GM08714 (cell line): ENCODE measurements around the gene DHDH.
A peak's percentile ranks its signal among the peaks of the same experiment; 100 is the strongest.

Experiments used
- H3K4me3 ChIP-seq: fragments of 200-500 bp; sonication (Bioruptor generic); 2 replicates; pipeline ENCODE4 v1.5.1; 2014; ENCODE audit warnings: mild to moderate bottlenecking, low read length, inconsistent platforms
- ZNF274 ChIP-seq: IDR thresholded peaks from 2 replicates; pipeline ENCODE4 v1.6.1; 2012; ENCODE audit warnings: mild to moderate bottlenecking, low read depth, low read length

DHDH gene

DNA sequence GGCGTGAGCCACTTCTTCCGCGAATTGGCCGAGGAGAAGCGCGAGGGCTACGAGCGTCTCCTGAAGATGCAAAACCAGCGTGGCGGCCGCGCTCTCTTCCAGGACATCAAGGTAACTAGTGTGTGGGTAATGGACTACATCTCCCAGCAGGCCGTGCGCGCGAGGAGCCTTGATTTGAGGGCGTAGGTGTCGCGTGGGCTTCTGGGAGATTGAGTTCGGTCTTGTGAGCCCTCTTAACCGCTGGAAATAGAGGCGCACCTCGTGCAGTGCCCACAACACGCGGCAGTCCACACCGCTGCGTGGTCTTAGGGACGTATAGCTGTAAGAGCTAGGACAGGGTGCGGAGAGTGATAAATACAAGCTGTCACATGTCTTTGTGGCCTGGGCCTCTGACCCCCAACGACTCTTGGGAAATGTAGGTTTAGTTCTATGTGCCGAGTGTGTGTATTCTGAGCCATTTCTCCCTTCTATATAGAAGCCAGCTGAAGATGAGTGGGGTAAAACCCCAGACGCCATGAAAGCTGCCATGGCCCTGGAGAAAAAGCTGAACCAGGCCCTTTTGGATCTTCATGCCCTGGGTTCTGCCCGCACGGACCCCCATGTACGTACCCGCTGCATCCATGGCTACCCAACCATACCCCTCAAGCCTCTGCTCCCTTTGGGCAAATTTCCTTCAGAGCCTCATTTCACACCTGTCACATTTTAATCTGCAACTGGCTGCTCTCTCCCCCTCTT lies 32.5 kb downstream of the DHDH start:
- TF ChIP-seq ZNF274, result no peak
- peak overlapping the region; percentile 78 for H3K4me3 ChIP-seq

DNA sequence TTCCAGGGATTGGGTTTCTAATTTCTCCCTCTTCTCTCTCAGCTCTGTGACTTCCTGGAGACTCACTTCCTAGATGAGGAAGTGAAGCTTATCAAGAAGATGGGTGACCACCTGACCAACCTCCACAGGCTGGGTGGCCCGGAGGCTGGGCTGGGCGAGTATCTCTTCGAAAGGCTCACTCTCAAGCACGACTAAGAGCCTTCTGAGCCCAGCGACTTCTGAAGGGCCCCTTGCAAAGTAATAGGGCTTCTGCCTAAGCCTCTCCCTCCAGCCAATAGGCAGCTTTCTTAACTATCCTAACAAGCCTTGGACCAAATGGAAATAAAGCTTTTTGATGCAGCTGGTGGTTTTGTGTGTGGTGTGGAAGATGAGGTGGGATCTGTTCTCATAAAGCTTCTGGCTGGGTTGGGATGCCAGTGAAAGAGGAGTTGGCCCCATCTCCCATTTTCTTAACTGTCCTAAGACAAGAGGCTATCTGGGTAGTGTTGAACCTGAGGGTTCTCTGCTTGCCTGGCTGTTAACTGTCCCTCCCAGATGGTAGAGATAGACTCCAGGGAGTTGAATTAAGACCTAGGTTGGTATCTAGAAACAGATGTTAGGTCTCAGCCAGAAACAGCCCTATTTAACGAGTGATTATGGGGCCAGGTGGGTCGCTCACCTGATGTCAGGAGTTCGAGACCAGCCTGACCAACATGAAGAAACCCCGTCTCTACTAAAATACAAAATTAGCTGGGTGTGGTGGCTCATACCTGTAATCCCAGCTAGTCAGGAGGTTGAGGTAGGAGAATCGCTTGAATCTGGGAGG lies 33.2 kb downstream of the DHDH start:
- peak overlapping the region; percentile 78; the same call in 1 of the 2 replicates for H3K4me3 ChIP-seq
- no peak for TF ChIP-seq ZNF274

DNA sequence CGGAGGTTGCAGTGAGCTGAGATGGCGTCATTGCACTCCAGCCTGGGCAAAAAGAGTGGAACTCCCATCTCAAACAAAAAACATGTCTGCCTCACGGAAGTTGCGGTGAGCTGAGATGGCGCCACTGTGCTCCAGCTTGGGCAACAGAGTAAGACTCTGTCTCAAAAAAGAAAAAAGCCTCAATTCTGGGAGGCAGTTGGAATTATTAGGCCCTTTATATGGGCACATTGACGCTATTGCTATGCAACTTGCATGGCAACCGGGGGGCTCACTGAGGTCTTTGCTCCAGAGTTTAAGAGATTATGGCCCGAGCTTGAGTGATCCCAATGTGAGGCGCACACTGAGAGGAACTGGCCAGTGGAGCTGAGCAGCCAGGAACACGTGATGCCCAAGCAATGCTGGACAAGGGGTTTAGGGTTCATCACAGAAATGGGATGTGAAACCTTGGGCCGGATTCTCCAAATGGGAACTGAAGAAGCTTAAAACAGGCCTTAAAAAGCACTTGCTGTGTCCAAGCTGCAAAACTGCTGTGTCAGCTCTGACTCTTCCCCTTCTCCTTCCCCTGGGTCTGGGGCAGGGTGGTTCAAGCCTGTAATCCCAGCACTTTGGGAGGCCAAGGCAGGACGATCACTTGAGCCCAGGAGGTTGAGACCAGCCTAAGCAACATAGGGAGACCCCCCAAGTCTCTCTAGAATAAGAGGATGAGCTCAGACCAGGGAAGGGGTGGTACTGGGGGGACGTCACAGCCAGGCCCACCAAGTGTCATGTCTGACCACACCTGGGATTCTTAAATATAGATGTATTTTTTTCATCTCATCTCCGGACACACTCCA lies 34.1 kb downstream of the DHDH start:
- H3K4me3 ChIP-seq, result no peak overlapping the region
- no peak for TF ChIP-seq ZNF274

DNA sequence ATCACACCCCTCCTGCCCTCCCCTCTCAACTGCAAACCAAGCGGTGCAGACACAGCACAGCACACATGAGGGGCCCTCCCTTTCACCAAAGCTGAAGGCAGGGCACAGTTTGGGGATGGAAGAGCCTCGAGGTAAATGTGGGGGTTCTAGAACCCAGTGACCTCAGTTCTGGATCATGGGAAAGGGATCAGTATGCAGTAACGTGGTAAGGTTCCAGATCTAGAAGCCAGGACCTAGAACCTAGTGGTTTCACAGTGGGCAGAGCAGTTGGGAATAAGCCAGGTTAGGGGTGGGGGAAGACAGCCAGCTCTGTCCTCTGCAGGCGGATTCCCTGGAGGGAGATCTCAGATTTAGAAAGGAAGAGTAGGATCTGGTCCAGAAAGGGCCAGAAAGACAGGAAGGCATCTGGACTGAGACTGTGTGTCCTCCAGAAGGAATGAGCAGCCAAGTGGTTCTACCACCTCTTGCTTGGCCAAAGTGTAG lies 34.7 kb downstream of the DHDH start:
- no peak for TF ChIP-seq ZNF274
- H3K4me3 ChIP-seq, result no peak overlapping the region

DNA sequence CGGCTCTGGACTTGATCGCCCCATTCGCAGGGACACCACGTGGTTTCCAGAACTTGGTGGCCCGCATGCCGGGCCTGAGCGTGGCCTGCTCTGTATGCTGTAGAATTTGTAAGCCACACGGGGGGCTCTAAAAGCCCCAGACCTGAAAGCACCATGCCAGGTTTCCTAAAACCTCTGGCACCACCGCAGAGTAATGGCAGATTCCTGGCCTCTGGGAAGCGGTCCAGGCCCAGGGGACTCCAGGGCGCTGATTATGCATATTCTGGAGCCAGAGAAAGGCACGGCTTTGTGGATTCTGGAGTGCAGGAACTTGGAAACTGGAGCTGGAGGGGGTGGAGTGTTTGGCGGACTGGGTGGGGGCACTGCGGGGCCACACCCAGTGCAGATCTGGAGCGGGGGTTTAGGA lies 35.3 kb downstream of the DHDH start:
- TF ChIP-seq ZNF274, result no peak
- H3K4me3 ChIP-seq, result no peak overlapping the region

DNA sequence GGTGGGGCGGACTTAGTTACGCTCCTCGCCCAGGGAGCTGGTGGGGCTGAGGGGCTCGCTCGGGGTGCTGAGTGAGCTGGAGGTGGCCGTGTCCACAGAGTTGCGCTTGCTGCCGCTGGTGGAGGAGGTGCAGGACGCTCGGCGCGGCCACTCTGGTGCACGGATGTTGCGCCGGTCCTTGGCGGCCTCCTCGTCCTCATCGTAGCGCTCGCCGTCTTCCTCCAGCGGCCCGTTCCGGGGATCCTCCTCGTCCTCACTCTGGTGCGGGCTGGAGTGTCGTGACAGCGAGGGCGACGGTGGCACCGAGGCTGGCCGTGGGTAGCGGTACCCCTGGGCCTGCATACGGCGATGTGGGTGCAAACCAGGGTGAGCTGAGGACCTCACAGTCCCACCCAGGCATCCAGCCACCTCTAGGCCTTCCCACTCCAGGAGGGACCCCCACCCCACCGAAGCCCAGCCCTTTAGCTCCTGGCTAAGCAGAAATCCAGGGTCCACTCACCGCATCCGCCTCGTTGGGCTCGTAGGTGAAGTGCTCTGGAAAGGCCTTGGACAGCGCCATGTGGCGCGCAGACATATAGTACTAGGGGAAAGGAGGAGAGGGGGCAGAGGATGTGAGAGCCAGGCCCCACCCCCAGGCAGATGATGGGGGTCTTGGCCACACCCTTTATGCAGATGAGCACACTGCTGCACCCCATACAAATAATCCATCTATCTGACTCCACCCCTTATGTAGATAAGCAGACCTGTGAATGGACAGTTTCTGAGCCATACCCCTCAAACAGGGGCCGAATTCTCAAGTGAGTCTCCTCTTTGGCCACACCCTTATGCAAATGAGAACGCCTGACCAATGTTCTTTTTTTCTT lies 36.0 kb downstream of the DHDH start:
- TF ChIP-seq ZNF274, result no peak
- no peak overlapping the region for H3K4me3 ChIP-seq

DNA sequence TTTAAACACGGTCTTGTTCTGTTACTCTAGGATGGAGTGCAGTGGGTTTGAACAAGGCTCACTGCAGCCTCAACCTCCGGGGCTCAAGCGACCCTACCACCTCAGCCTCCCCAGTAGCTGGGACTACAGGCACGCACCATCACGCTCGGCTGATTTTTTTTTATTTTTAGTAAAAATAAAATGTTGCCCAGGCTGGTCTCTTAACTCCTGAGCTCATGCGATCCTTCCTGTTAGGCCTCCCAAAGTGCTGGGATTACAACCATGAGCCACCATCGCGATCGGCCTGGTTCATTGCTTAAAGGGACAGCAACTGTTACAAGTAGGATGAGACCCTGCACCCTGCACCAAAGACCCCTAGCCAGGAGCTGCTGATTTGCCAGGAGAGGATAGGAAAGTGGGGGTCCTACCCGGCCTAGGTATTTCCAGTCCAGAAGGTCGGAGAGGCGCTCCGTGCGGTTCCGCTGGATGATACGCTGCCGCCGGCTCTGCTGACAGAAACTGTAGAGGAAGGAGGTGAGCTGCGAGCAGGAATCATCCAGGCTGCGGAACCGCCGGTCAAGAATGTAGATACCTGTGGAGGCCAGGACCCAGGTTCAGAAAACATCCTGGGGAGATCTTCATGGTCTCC lies 36.8 kb downstream of the DHDH start:
- H3K4me3 ChIP-seq, result no peak overlapping the region
- TF ChIP-seq ZNF274, result no peak

DNA sequence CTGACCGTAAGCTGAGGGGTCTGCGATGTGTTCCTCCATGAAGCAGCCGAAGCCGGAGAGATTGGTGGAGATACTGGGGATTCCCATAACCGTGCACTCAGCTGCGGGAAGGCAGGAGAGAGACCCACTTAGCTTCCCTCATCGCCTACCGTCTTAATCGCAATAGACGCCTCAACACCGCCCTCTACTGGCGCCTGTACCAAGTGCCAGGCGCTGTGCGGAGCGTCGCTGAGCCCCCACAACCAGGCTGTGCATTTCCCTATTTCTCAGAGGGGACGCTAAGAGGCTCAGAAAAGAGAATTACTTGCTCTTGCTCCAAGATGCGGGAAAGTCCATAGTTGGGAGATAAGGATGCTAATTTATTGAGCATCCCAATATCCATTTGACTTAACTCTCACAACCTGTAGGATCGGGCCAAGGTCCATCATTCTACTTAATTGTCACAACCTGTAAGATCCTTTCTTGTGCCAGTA lies 37.5 kb downstream of the DHDH start:
- H3K4me3 ChIP-seq, result no peak overlapping the region
- TF ChIP-seq ZNF274, result no peak

DNA sequence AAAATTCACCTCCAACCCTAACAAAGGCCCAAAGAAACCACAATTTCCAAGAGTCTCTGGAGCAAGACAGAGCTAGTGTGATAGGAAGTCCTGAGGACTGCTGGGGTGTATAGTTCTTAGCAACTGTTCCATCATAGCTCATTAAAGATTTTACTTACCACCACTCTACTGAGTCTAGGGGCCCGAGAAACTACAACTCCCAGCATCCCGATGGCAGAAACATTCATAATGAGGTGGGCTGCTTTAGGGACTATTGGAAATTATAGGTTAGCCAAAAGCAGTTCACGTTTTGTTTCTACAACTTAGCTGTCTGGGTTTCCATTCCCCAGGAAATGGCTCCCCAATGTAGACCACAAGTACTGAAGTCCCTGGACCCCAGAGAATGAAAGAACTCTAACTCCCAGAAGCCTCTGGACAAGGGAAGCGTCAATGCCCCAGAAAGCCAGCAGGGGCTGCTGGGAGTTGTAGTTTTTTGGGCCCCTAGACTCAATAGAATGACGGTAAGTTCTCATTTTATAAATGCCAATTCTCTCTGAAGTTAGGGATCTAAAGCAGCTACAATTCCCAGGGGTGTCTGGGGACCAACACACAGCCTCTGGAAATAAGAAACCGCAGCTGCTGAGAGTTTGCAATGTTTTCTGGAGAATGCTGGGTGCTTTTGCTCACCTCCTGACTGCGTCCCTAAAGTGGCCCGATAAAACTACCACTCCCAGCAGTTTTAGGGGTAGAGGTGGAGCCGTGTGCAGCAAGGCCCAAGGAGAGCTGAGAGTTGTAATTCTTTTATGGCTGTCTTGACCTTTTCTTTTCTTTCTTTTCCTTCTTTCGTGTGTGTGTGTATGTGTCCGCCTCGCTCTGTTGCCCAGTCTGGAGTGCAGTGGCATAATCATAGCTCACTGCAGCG lies 42.7 kb downstream of the DHDH start:
- no peak overlapping the region for H3K4me3 ChIP-seq
- no peak for TF ChIP-seq ZNF274

DNA sequence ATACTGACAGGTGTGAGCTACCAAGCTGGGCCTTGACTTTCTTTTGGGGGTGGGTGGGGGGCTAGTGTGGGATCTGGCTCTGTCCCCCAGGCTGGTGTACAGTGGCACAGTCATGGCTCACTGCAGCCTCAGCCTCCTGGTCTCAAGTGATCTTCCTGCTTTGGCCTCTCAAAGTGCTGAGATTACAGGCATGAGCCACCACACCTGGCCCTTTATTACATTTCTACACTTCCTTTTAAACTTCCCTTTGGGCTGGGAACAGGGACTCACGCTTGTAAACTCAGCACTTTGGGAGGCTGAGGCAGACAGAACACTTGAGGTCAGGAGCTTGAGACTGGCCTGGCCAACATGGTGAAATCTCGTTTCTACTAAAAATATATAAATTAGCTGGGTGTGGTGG lies 43.6 kb downstream of the DHDH start:
- no peak overlapping the region for H3K4me3 ChIP-seq
- no peak for TF ChIP-seq ZNF274

DNA sequence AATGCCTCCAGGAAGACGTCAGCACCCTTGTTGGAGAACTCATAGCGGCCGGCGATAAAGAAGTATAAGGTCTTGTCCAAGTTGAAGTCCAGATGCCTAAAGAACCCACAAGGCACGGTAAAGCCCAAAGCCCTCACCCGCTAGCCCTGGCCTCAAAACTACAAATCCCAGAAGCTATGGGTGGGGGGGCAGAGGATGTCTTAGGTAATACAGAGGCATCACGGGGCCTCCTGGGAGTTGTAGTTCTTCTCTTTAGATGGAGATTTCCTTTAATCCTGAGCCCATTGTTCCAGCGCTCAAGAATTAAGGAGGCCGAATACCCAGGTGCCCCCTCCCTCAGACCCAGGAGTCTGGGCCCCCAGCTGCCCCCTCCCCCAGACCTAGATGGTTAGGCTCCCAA lies 48.8 kb downstream of the DHDH start:
- no peak overlapping the region for H3K4me3 ChIP-seq
- TF ChIP-seq ZNF274, result no peak

DNA sequence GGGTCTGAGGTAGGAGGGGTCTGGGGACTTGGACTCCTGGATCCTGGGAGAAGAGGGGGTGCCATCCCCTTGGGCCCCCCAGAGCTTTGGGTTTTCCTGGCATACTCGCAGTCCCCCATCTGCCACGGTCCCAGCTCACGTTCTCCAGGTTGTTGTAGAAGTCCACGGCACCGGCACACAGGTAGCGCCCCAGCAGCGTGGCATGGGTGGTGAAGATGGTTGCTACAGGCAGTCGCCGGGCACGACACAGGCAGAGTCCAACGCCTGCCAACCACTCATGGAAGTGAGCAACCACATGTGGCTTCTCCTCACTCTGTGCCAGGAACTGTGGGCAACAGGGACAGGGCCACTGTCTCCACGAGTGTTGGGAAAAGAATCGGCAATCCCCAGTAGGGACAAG lies 52.2 kb downstream of the DHDH start:
- no peak for TF ChIP-seq ZNF274
- H3K4me3 ChIP-seq, result no peak overlapping the region
